CD4-positive, alpha-beta T cell (primary cell): ENCODE measurements around the gene AMBRA1. TPM values are rescaled to one million over a fixed set of nuclear protein-coding genes. Genes with fewer than 3 reads are reported as not detected.

ENCODE experiments used
- ATAC-seq: fragments of 200-7000 bp; cut with Tn5 transposase; one replicate; pipeline ENCODE4 v1.10.0; 2022; ENCODE audit warnings: mild to moderate bottlenecking; ENCODE audit not compliant: poor library complexity
- CTCF ChIA-PET: fragments of 350-600 bp; sonication (Branson Sonifier 250); formaldehyde crosslinking; loops from one replicate; lab custom pipeline; 2021; ENCODE audit warnings: antibody characterized with exemption, inconsistent platforms; lab: Charles Lee
- POLR2A ChIA-PET: fragments of 350-600 bp; sonication (Branson Sonifier 250); formaldehyde crosslinking; loops from one replicate; lab custom pipeline; 2021; ENCODE audit warnings: antibody characterized with exemption, inconsistent platforms; lab: Charles Lee
- DNase-seq, 14 experiments: peaks; one replicate each; pipeline ENCODE4 v3.0.0-alpha.2; 2013 to 2020; ENCODE audit warnings: mixed read lengths in 2 of 14
- H3K27ac ChIP-seq, 2 donors: one replicate each; pipeline versions ENCODE4 v1.5.1 to v1.7.0; 2013; ENCODE audit warnings: low read length in 2 of 2, low read depth in 1 of 2, mild to moderate bottlenecking in 1 of 2
- H3K27me3 ChIP-seq, 2 experiments: 1 replicate in 1 of 2; 2 replicates in 1 of 2; pipeline versions ENCODE4 v1.6.1 to v1.7.0; 2013; ENCODE audit warnings: low read length in 2 of 2, control low read depth in 1 of 2, mild to moderate bottlenecking in 1 of 2, moderate library complexity in 1 of 2; ENCODE audit not compliant: insufficient read depth in 2 of 2, control insufficient read depth in 1 of 2
- H3K36me3 ChIP-seq: one replicate; pipeline ENCODE4 v1.6.1; 2013; ENCODE audit warnings: low read length, control low read depth; ENCODE audit not compliant: insufficient read depth
- H3K4me1 ChIP-seq: one replicate; pipeline ENCODE4 v1.6.1; 2013; ENCODE audit warnings: low read length, control low read depth; ENCODE audit not compliant: insufficient read depth
- H3K4me3 ChIP-seq: one replicate; pipeline ENCODE4 v1.5.1; 2013; ENCODE audit warnings: mild to moderate bottlenecking, low read length, moderate library complexity
- H3K9me3 ChIP-seq, 2 experiments: 1 replicate in 1 of 2; 2 replicates in 1 of 2; pipeline versions ENCODE4 v1.6.1 to v1.7.0; 2013; ENCODE audit warnings: low read length in 2 of 2, mild to moderate bottlenecking in 2 of 2, control low read depth in 1 of 2, moderate library complexity in 1 of 2; ENCODE audit not compliant: control insufficient read depth in 1 of 2, insufficient read depth in 1 of 2
- H3K27ac Mint-ChIP-seq: one replicate; pipeline ENCODE4 v1.8.0; 2020; ENCODE audit warnings: mixed read lengths
- H3K27me3 Mint-ChIP-seq: one replicate; pipeline ENCODE4 v1.8.0; 2021; ENCODE audit warnings: mixed read lengths
- H3K36me3 Mint-ChIP-seq: one replicate; pipeline ENCODE4 v1.8.0; 2021; ENCODE audit warnings: low read depth, mixed read lengths
- H3K4me1 Mint-ChIP-seq: one replicate; pipeline ENCODE4 v1.8.0; 2021; ENCODE audit warnings: low read depth, mixed read lengths
- H3K4me3 Mint-ChIP-seq: one replicate; pipeline ENCODE4 v1.8.0; 2020; ENCODE audit warnings: mild to moderate bottlenecking, mixed read lengths
- H3K9me3 Mint-ChIP-seq: one replicate; pipeline ENCODE4 v1.8.0; 2020; ENCODE audit warnings: mixed read lengths
- intact Hi-C, 2 experiments: fragments of 100-400 bp; cut with DNase I in 1 of 2; cut with micrococcal nuclease in 1 of 2; formaldehyde crosslinking; loops; one replicate each; pipeline versions ENCODE4 v1.15.1 to v1.9.0; 2023 to 2025; cut with DNase I, micrococcal nuclease
- total RNA-seq, 174 experiments: library from RNA in 2 of 174; stranded (reverse) in 2 of 174; gene quantifications; one replicate each; pipeline ENCODE4 v1.2.3 and lab custom pipeline; 2021 to 2026
- TF ChIP-seq, protein P1 (sequence below): fragments of 200-600 bp; IDR thresholded peaks from one replicate; pipeline ENCODE4 v1.8.0; 2022; ENCODE audit warnings: antibody characterized with exemption, mild to moderate bottlenecking

AMBRA1 gene
- total RNA-seq, 2 experiments from 2014 or later: 29.4 to 31.9 TPM

DNA sequence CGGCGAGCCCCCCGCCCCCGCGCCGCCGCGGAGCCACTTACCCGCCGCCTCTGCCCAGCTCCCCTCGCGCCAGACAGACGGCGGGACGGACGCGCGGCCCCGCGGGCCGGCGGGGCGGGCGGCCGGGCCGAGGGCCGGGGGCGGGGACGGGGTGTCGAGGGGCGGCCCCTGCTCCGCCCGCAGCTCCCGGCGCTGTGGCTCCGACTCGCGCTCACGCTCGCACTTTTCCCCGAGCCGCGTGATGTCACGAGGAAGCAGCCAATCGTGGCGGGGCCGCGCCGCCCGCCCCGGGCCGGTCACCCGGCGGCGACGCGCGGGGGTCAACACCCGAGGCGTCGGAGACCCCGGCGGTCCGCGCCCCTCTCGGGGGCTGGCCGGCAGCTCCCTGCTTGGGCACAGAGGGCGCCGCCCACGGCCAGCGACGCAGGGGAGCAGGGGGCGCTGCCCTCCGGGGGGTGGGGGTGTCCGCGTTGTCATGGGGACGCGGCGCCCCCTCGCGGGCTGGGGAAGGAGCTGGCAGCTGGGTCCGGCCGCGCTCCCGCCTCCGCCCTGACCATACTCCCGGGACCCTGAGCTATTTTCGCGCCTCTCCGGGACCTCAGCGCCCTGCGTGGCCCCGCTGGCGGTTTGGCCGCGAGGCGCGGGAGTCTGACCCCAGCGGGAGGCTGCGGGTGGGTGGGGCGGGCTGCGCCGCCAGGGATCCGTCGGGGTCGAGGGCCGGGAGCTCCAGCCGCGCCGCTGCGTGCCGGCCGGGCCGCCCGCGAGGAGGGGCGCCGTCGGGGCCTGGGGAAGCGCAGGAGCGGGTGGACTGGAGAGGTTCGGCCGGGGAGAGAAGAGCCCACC lies 202.0 kb downstream of the AMBRA1 start, which contains the start of gene CHRM4:
CHRM4 (minus strand) TSS at position 199 of the 843 bp plus-strand sequence. CDS start 5,219 bp downstream, outside the sequence.
- ATAC-seq (no peak), DNase-seq (peak in 2 of 14 experiments; percentile 40 to 46)
- POLR2A ChIA-PET: interaction anchor here (0.7 to 1.4 kb wide), 3 partner anchors 9 to 226 kb away, joined by 3 read pairs; partner anchors contain the start of genes ATG13, DGKZ and HARBI1
- Mint-ChIP-seq H3K4me3 (no peak within 1 kb of the TSS), H3K36me3 (peaks cover 6% of the 10 kb centered on the region), H3K27me3 (peaks cover 54% of the 10 kb centered on the region), H3K4me1 (peaks cover 34% of the 10 kb centered on the region), H3K27ac (no peak within 1 kb of the TSS), H3K9me3 (no peaks in the 10 kb centered on the region)
- Histone ChIP-seq H3K4me1 (peaks cover 47% of the 10 kb centered on the region), H3K4me3 (no peak within 1 kb of the TSS), H3K27ac (no peak within 1 kb of the TSS), H3K27me3 (peaks cover 46 to 58% of the 10 kb centered on the region in 2 experiments), H3K9me3 (peaks cover 0 to 28% of the 10 kb centered on the region in 2 experiments), H3K36me3 (no peaks in the 10 kb centered on the region)
- CTCF ChIA-PET: interaction anchor here (0.6 to 1.0 kb wide), 2 partner anchors 23 to 122 kb away, joined by 3 read pairs; no protein-coding TSS in a partner anchor
- TF ChIP-seq, protein P1, sequence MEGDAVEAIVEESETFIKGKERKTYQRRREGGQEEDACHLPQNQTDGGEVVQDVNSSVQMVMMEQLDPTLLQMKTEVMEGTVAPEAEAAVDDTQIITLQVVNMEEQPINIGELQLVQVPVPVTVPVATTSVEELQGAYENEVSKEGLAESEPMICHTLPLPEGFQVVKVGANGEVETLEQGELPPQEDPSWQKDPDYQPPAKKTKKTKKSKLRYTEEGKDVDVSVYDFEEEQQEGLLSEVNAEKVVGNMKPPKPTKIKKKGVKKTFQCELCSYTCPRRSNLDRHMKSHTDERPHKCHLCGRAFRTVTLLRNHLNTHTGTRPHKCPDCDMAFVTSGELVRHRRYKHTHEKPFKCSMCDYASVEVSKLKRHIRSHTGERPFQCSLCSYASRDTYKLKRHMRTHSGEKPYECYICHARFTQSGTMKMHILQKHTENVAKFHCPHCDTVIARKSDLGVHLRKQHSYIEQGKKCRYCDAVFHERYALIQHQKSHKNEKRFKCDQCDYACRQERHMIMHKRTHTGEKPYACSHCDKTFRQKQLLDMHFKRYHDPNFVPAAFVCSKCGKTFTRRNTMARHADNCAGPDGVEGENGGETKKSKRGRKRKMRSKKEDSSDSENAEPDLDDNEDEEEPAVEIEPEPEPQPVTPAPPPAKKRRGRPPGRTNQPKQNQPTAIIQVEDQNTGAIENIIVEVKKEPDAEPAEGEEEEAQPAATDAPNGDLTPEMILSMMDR: no peak
- intact Hi-C loops: loop anchor here in 1 of 2 experiments (5.0 kb wide), 2 partner anchors 146 to 504 kb away; partner anchors contain the start of gene MAPK8IP1

DNA sequence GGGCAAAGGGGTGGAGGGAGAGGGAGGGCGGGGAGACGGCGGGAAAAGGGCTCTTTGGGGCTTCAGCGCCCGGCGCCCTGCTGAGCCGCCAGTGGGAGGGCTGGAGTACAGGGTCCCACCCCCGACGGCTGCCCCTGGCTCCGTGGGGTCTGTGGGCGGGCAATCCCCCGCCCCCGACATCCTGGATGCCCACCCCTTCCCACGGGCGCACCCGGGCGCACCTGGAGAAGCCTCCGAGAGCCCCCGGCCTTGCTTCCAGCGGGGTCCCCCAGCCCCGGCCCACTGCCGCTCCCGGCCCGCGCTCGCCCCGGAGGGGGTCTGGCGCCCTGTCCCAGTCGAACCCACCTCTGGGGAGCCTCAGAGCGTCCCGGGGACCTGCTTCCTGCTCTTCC lies 202.6 kb downstream of the AMBRA1 start:
- H3K36me3 ChIP-seq: no peaks in the 10 kb centered on the region
- DNase-seq (peak in 1 of 14 experiments; percentile 25), ATAC-seq (no peak)
- ChIA-PET POLR2A (interaction anchor here (1.1 kb wide), 1 partner anchor 10 kb away, joined by 3 read pairs; the partner anchor contains the start of gene MDK), CTCF (no interaction called here)
- H3K36me3 Mint-ChIP-seq: no peaks in the 10 kb centered on the region
- TF ChIP-seq, protein P1: no peak
- intact Hi-C loops: loop anchor here in 1 of 2 experiments (5.0 kb wide), 2 partner anchors 146 to 504 kb away; partner anchors contain the start of gene MAPK8IP1
- H3K27ac Mint-ChIP-seq: no peak overlapping the region
- no peak overlapping the region for H3K4me3 ChIP-seq
- no peaks in the 10 kb centered on the region for H3K9me3 Mint-ChIP-seq
- no peak overlapping the region for H3K27ac ChIP-seq
- H3K27me3 Mint-ChIP-seq: peaks cover 60% of the 10 kb centered on the region
- peaks cover 34% of the 10 kb centered on the region for H3K4me1 Mint-ChIP-seq
- peaks cover 51 to 64% of the 10 kb centered on the region in 2 experiments for H3K27me3 ChIP-seq
- H3K4me1 ChIP-seq: peaks cover 47% of the 10 kb centered on the region
- peaks cover 0 to 28% of the 10 kb centered on the region in 2 experiments for H3K9me3 ChIP-seq
- H3K4me3 Mint-ChIP-seq: no peak overlapping the region

DNA sequence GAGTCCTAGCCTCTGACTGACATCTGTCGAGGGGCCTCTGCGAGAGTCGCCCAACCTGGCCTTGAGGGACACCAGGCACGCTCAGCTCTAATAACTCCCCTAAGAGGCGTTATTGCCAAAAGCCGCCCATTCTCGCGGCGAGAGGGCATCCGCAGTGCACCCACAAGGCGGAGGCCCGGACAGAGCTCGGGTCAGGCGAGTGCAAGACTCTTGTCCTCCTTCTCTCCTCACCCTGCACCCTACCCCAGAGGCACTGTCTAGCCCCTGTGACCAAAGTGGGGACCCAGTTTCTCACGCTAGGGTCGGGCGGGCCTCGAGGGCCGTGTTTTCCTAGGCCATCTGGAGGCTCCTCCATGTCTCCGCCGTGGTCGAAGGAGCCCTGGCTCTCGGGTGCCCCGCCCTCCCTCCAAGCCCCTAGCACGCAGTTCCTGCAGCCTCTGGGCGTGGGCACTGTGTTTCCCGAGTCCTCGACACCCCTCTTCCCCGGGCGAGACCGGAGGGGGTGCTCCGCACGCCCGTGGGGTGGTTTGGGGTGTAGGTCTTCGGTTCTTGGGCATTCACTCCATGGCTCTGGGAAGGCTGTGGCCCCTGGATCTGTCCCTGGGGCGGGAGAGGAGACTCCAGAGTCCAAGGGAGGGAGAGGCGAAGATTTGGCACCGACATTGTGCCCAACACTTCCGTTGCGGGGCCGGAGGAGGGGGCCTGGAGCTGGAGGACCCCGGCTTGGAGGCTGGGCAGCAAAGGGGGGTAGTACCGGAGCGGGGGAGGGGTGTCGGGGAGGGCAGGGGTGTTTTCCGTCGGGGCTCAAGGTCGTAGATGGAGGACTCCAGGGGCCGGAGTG lies 203.3 kb downstream of the AMBRA1 start:
- DNase-seq (peak in 1 of 14 experiments; percentile 21), ATAC-seq (no peak)
- peaks cover 34% of the 10 kb centered on the region for H3K4me1 Mint-ChIP-seq
- Histone ChIP-seq H3K9me3 (peaks cover 0 to 32% of the 10 kb centered on the region in 2 experiments), H3K27ac (no peak overlapping the region), H3K4me1 (peaks cover 47% of the 10 kb centered on the region), H3K4me3 (no peak overlapping the region), H3K36me3 (no peaks in the 10 kb centered on the region), H3K27me3 (peaks cover 54 to 64% of the 10 kb centered on the region in 2 experiments)
- intact Hi-C loops: loop anchor here in 1 of 2 experiments (5.0 kb wide), 2 partner anchors 147 to 503 kb away; partner anchors contain the start of gene MAPK8IP1
- H3K4me3 Mint-ChIP-seq: no peak overlapping the region
- ChIA-PET CTCF (no interaction called here), POLR2A (interaction anchor here (1.1 kb wide), 1 partner anchor 9 kb away, joined by 3 read pairs; the partner anchor contains the start of gene MDK)
- TF ChIP-seq, protein P1: no peak
- H3K9me3 Mint-ChIP-seq: no peaks in the 10 kb centered on the region
- H3K36me3 Mint-ChIP-seq: no peaks in the 10 kb centered on the region
- H3K27ac Mint-ChIP-seq: no peak overlapping the region
- H3K27me3 Mint-ChIP-seq: peaks cover 65% of the 10 kb centered on the region
